Measurements from ENCODE around the gene COG5.

DNA sequence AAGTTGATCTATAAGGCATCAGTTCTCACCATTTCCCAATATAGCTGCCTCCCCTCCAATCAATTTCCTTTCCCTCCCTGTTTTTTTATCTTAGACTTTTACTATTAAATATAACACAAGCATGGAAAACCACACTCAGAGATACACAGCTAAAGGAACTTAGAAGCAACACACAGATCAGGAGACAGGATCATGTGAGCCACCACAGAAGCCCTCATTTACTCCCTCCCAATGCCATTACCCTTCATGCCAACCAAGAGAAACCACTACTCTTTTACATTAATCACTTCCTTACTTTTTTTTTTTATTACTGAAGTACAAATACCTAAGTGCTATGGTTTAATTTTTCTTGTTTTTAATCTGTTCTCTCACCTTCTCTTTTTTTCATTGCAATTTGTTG, 33.0 kb downstream of the COG5 start:
- TF ChIP-seq, protein P1, sequence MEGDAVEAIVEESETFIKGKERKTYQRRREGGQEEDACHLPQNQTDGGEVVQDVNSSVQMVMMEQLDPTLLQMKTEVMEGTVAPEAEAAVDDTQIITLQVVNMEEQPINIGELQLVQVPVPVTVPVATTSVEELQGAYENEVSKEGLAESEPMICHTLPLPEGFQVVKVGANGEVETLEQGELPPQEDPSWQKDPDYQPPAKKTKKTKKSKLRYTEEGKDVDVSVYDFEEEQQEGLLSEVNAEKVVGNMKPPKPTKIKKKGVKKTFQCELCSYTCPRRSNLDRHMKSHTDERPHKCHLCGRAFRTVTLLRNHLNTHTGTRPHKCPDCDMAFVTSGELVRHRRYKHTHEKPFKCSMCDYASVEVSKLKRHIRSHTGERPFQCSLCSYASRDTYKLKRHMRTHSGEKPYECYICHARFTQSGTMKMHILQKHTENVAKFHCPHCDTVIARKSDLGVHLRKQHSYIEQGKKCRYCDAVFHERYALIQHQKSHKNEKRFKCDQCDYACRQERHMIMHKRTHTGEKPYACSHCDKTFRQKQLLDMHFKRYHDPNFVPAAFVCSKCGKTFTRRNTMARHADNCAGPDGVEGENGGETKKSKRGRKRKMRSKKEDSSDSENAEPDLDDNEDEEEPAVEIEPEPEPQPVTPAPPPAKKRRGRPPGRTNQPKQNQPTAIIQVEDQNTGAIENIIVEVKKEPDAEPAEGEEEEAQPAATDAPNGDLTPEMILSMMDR (IDR thresholded peaks at IDR 0.05), result no peak
- TF ChIP-seq POLR2A (IDR thresholded peaks at IDR 0.05), result no peak

Data from adrenal gland (tissue), 5 donors.